PC-9 (cell line): Measurements from ENCODE around the gene CD81. TPM values are rescaled to one million over a fixed set of nuclear protein-coding genes. Genes with fewer than 3 reads are reported as not detected.

Experiments used
- BruUV-seq: library from RNA; stranded (reverse); fragments of 400-500 nt; replicated peaks from 2 replicates; lab custom pipeline; 2021; lab: Mats Ljungman, UMichigan
- CTCF ChIA-PET: fragments of 300-600 bp; sonication (Branson Sonifier 250); formaldehyde crosslinking; loops from one replicate; lab custom pipeline; 2022; ENCODE audit warnings: antibody characterized with exemption; lab: Charles Lee
- POLR2A ChIA-PET: fragments of 300-600 bp; sonication (Branson Sonifier 250); formaldehyde crosslinking; loops from one replicate; lab custom pipeline; 2022; ENCODE audit warnings: antibody characterized with exemption; ENCODE audit not compliant: unreplicated experiment; lab: Charles Lee
- DNase-seq, 2 experiments: peaks; one replicate each; pipeline versions ENCODE4 v3.0.0 to v3.0.0-alpha.2; 2015 to 2022; ENCODE audit warnings: mixed read lengths in 1 of 2
- H2AFZ ChIP-seq: fragments of 200-600 bp; sonication (generic); 2 replicates; pipeline ENCODE4 v1.8.1; 2017; ENCODE audit warnings: antibody characterized with exemption
- H3F3A ChIP-seq: fragments of 200-600 bp; sonication (generic); 2 replicates; pipeline ENCODE4 v1.8.1; 2017; ENCODE audit warnings: antibody characterized with exemption, mild to moderate bottlenecking, low read depth; ENCODE audit not compliant: insufficient read depth
- H3K27ac ChIP-seq: fragments of 200-600 bp; sonication (generic); 2 replicates; pipeline ENCODE4 v1.6.1; 2016; ENCODE audit warnings: mixed run types
- H3K27me3 ChIP-seq: fragments of 200-600 bp; sonication (generic); 2 replicates; pipeline ENCODE4 v1.6.1; 2016; ENCODE audit warnings: low read depth, mixed run types; ENCODE audit not compliant: insufficient read depth
- H3K36me3 ChIP-seq: fragments of 200-600 bp; sonication (generic); 2 replicates; pipeline ENCODE4 v1.6.1; 2016; ENCODE audit warnings: low read depth, mixed run types
- H3K4me1 ChIP-seq: fragments of 200-600 bp; sonication (generic); replicated peaks from 2 replicates; pipeline ENCODE4 v1.6.1; 2016; ENCODE audit warnings: mixed run types; ENCODE audit not compliant: insufficient read depth
- H3K4me2 ChIP-seq: fragments of 200-600 bp; sonication (generic); 2 replicates; pipeline ENCODE4 v1.6.1; 2017; ENCODE audit warnings: mixed run types
- H3K4me3 ChIP-seq: fragments of 200-600 bp; sonication (generic); 2 replicates; pipeline ENCODE4 v1.6.1; 2016; ENCODE audit warnings: mixed run types
- H3K79me2 ChIP-seq: fragments of 200-600 bp; sonication (generic); 2 replicates; pipeline ENCODE4 v1.6.1; 2017; ENCODE audit warnings: low read depth, mixed run types
- H3K9me2 ChIP-seq: fragments of 200-600 bp; sonication (generic); 2 replicates; pipeline ENCODE4 v1.8.1; 2017; ENCODE audit warnings: mild to moderate bottlenecking; ENCODE audit not compliant: insufficient read depth
- H3K9me3 ChIP-seq: fragments of 200-600 bp; sonication (generic); 2 replicates; pipeline ENCODE4 v1.8.1; 2016; ENCODE audit warnings: low read depth; ENCODE audit not compliant: insufficient read depth
- H4K20me1 ChIP-seq: fragments of 200-600 bp; sonication (generic); 2 replicates; pipeline ENCODE4 v1.8.1; 2017; ENCODE audit not compliant: insufficient read depth
- EZH2 ChIP-seq: fragments of 200-600 bp; sonication (generic); IDR thresholded peaks from 2 replicates; pipeline ENCODE4 v1.8.0; 2017; ENCODE audit warnings: antibody characterized with exemption, low read depth
- intact Hi-C: fragments of 100-400 bp; cut with micrococcal nuclease; formaldehyde crosslinking; loops from one replicate; pipeline ENCODE4 v1.10.0; 2022; ENCODE audit not compliant: unreplicated experiment
- total RNA-seq: library from RNA; stranded (reverse); gene quantifications from 2 replicates; pipeline ENCODE4 v1.2.3, GENCODE V29; 2021
- TF ChIP-seq, protein P1 (sequence below): fragments of 200-600 bp; sonication (generic); conservative IDR thresholded peaks from 2 replicates; pipeline ENCODE4 v1.6.1; 2017; ENCODE audit warnings: mixed run types, antibody characterized with exemption, mild to moderate bottlenecking, moderate library complexity

The CD81 gene
- total RNA-seq, 1 experiment from 2014 or later = 180 TPM

DNA sequence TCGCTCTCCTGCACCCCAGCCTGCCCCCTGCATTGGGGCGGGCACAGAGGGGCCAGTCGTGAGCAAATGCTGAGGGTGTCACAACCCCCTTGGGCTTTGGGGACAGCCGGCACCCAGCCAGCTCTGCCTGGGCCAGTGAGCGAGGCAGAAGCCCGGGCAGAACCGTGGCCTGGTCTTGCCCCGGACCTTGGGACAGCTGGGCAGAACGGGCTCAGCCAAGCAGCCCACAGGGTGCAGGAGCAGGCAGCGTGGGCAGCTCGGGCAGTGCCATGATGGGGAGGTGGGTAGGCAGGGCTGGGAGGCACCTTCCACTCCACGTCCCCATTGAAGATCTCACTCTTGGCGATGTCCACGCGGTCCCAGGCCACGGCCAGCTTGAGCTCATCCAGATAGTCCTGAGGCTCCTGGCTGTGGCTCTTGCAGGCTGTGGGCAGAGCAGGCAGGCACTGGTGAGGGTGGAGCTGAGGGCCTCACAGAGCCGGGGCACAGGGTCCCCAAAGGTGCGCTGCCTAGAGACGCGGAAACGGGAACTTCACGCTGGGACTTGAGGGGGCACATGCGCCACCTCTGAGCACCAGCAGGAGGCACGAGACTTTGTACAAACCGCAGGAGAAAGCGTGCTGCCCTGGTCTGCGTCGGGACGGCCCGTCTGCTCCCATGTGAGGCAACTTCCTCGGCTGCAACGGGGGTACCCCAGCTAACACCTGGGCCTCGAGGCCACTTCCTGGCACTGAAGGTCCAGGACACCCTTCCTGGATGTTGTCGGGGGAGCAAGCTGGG lies 38.7 kb downstream of the CD81 start:
- Histone ChIP-seq H3K36me3 (no peaks in the 10 kb centered on the region), H3K4me2 (no peak overlapping the region), H3K79me2 (no peaks in the 10 kb centered on the region), H3K27ac (no peak overlapping the region), H3K4me3 (no peak overlapping the region), H4K20me1 (no peaks in the 10 kb centered on the region), H2AFZ (no peak overlapping the region), H3K9me3 (no peaks in the 10 kb centered on the region), H3K4me1 (no peaks in the 10 kb centered on the region), H3K9me2 (no peaks in the 10 kb centered on the region), H3F3A (no peaks in the 10 kb centered on the region), H3K27me3 (0 out of 2 replicates have a peak, but pooled peaks cover 1% of the 10 kb centered on the region)
- DNase-seq = no peak
- POLR2A ChIA-PET = no interaction called here
- no peak for TF ChIP-seq EZH2
- TF ChIP-seq, protein P1, sequence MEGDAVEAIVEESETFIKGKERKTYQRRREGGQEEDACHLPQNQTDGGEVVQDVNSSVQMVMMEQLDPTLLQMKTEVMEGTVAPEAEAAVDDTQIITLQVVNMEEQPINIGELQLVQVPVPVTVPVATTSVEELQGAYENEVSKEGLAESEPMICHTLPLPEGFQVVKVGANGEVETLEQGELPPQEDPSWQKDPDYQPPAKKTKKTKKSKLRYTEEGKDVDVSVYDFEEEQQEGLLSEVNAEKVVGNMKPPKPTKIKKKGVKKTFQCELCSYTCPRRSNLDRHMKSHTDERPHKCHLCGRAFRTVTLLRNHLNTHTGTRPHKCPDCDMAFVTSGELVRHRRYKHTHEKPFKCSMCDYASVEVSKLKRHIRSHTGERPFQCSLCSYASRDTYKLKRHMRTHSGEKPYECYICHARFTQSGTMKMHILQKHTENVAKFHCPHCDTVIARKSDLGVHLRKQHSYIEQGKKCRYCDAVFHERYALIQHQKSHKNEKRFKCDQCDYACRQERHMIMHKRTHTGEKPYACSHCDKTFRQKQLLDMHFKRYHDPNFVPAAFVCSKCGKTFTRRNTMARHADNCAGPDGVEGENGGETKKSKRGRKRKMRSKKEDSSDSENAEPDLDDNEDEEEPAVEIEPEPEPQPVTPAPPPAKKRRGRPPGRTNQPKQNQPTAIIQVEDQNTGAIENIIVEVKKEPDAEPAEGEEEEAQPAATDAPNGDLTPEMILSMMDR = no peak
- intact Hi-C loops = loop anchor here (5.0 kb wide), 1 partner anchor 248 kb away; no protein-coding TSS in a partner anchor
- no TSS peak for BruUV-seq
- CTCF ChIA-PET = interaction anchor here (0.6 kb wide), 1 partner anchor 524 kb away, joined by 3 read pairs; no protein-coding TSS in a partner anchor

DNA sequence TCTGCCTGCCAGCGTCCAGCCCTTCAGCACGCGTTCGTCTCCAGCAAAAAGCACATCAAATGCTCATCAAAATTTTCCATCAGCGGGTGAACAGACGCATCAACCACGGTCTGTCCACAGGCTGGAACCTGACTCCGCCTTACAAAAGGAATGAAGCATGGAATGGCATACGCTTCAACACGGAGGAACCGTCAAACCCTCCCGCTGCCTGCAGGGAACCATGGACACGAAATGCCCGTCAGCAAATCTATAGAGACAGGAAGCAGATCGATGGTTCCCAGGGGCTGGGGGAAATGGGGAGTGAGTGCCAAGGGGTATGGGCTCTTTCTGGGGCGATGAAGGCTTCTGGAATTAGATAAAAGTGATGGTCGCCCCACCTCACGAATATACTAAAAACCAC lies 39.7 kb downstream of the CD81 start:
- no peak overlapping the region for H2AFZ ChIP-seq
- DNase-seq = no peak
- H3K4me3 ChIP-seq = no peak overlapping the region
- no TSS peak for BruUV-seq
- no peaks in the 10 kb centered on the region for H3K27me3 ChIP-seq
- POLR2A ChIA-PET = no interaction called here
- intact Hi-C loops = loop anchor here (5.0 kb wide), 1 partner anchor 249 kb away; no protein-coding TSS in a partner anchor
- TF ChIP-seq EZH2 = no peak
- TF ChIP-seq, protein P1 = no peak
- no peaks in the 10 kb centered on the region for H3F3A ChIP-seq
- CTCF ChIA-PET = no interaction called here
- H3K4me2 ChIP-seq = no peak overlapping the region
- no peaks in the 10 kb centered on the region for H3K36me3 ChIP-seq
- no peak overlapping the region for H3K27ac ChIP-seq
- no peaks in the 10 kb centered on the region for H4K20me1 ChIP-seq
- no peaks in the 10 kb centered on the region for H3K9me3 ChIP-seq
- H3K4me1 ChIP-seq = no peaks in the 10 kb centered on the region
- no peaks in the 10 kb centered on the region for H3K9me2 ChIP-seq
- no peaks in the 10 kb centered on the region for H3K79me2 ChIP-seq

DNA sequence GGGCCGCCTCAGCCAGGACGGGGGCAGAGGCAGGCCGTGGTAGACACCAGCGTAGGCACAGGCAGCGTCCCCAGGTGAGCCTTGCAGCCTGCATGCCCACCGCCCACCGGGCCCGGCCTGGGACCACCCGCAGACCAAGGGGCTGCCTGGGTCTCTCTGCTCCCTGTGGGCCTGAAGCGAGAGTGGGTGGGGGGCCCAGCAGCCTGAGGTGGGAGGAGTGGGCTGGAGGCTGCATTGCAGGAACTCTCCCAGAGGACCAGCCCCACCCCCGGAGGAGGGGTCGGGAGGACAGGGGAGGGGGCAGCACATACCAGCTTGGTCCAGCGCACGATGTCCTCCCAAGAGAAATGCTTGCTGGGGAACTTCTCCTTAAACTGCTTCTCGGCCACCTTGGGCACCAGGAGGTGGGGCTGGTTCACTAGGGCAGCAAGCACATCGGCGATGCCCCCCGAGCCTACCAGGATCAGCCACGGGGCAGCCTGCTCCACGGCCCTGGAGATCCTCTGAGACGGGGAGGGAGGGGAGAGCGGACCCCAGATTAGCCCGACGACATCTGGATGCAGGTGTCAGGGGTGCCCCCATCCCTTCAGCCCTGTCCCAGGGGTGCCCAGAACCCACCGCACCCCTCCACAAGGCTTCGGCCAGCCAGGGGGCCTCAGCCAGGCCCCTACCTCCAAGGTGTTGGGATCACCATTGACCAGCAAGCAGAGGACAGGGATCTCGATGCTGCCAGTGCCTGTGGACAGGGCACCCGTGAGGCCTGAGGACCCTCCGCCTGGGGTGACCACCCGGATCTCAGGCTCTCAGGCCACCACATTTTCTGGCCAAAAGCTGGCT lies 41.0 kb downstream of the CD81 start:
- Histone ChIP-seq H3K27ac (no peak overlapping the region), H3K4me3 (no peak overlapping the region), H3K9me2 (no peaks in the 10 kb centered on the region), H3K27me3 (no peaks in the 10 kb centered on the region), H3K4me1 (no peaks in the 10 kb centered on the region), H3K36me3 (no peaks in the 10 kb centered on the region), H3K9me3 (no peaks in the 10 kb centered on the region), H3K4me2 (no peak overlapping the region), H3K79me2 (no peaks in the 10 kb centered on the region), H2AFZ (no peak overlapping the region), H3F3A (no peaks in the 10 kb centered on the region), H4K20me1 (no peaks in the 10 kb centered on the region)
- no peak for DNase-seq
- ChIA-PET POLR2A (no interaction called here), CTCF (no interaction called here)
- no TSS peak for BruUV-seq
- no peak for TF ChIP-seq EZH2
- TF ChIP-seq, protein P1 = no peak
- intact Hi-C loops = loop anchor here (5.0 kb wide), 1 partner anchor 251 kb away; no protein-coding TSS in a partner anchor
